Endodermal cell (in vitro differentiated cells): Measurements from ENCODE around the gene FREM3. TPM values are rescaled to one million over a fixed set of nuclear protein-coding genes. Genes with fewer than 3 reads are reported as not detected.

Experiments used
- DNase-seq: peaks from one replicate; pipeline ENCODE4 v3.0.0-alpha.2; 2017
- H3K27ac ChIP-seq: 2 replicates; pipeline ENCODE4 v1.5.1; 2013; ENCODE audit warnings: mild to moderate bottlenecking, low read depth, low read length, moderate library complexity
- H3K27me3 ChIP-seq: 2 replicates; pipeline ENCODE4 v1.6.1; 2013; ENCODE audit warnings: mild to moderate bottlenecking, low read length, moderate library complexity; ENCODE audit not compliant: insufficient read depth, control insufficient read depth, poor library complexity, severe bottlenecking
- H3K36me3 ChIP-seq: 2 replicates; pipeline ENCODE4 v1.7.0; 2013; ENCODE audit warnings: mild to moderate bottlenecking, low read length, moderate library complexity; ENCODE audit not compliant: control insufficient read depth, insufficient read depth
- H3K4me1 ChIP-seq: one replicate; pipeline ENCODE4 v1.7.0; 2013; ENCODE audit warnings: low read length; ENCODE audit not compliant: control insufficient read depth, insufficient read depth
- H3K4me3 ChIP-seq: 2 replicates; pipeline ENCODE4 v1.5.1; 2013; ENCODE audit warnings: mild to moderate bottlenecking, low read length, moderate library complexity
- H3K9ac ChIP-seq: 2 replicates; pipeline ENCODE4 v1.6.1; 2013; ENCODE audit warnings: mild to moderate bottlenecking, low read length, moderate library complexity; ENCODE audit not compliant: poor library complexity, severe bottlenecking; ENCODE audit errors: extremely low read depth
- H3K9me3 ChIP-seq: 2 replicates; pipeline ENCODE4 v1.6.1; 2013; ENCODE audit warnings: mild to moderate bottlenecking, low read length, moderate library complexity; ENCODE audit not compliant: control insufficient read depth
- H3K27ac Mint-ChIP-seq: 2 replicates; pipeline ENCODE4 v1.8.0; 2020; ENCODE audit warnings: mixed read lengths
- H3K27me3 Mint-ChIP-seq: 2 replicates; pipeline ENCODE4 v1.8.0; 2021; ENCODE audit warnings: mild to moderate bottlenecking, mixed read lengths; ENCODE audit not compliant: insufficient read depth
- H3K36me3 Mint-ChIP-seq: 2 replicates; pipeline ENCODE4 v1.8.0; 2020; ENCODE audit warnings: low read depth, mixed read lengths
- H3K4me1 Mint-ChIP-seq: 2 replicates; pipeline ENCODE4 v1.8.0; 2020; ENCODE audit warnings: mixed read lengths
- H3K4me3 Mint-ChIP-seq: 2 replicates; pipeline ENCODE4 v1.8.0; 2020; ENCODE audit warnings: mild to moderate bottlenecking, moderate library complexity, mixed read lengths
- H3K9me3 Mint-ChIP-seq: 2 replicates; pipeline ENCODE4 v1.8.0; 2020; ENCODE audit warnings: mild to moderate bottlenecking, mixed read lengths
- CTCF ChIP-seq: fragments of 200-600 bp; sonication (generic); conservative IDR thresholded peaks from 2 replicates; pipeline ENCODE4 v1.5.0; 2021; ENCODE audit warnings: antibody characterized with exemption, mild to moderate bottlenecking
- whole genome bisulfite sequencing, 2 experiments: methylation state at CpG; one replicate each; pipeline versions ENCODE4 v1.1.5 to v1.1.7; 2013; ENCODE audit warnings: missing lambda C conversion rate in 2 of 2, mixed read lengths in 1 of 2; ENCODE audit not compliant: insufficient coverage in 1 of 2, insufficient read length in 1 of 2; 5-methylcytosine and 5-hydroxymethylcytosine counted together
- total RNA-seq, 2 donors: library from RNA; stranded (reverse); fragmentation: NEBNext Ultra II Directional in 1 of 2; extraction: Animal tissue kit (Norgen Biotek cat#: 25700) in 1 of 2; gene quantifications; 2 replicates in 1 of 2; 3 replicates in 1 of 2; pipeline ENCODE4 v1.2.1, GENCODE V29; 2021

FREM3 gene
- total RNA-seq, 2 donors from 2014 or later: 0.13 to 0.20 TPM

GRCh38 chr4:143625632-143626031, 74.8 kb downstream of the FREM3 start:
- no peaks in the 10 kb centered on the region for H3K27me3 ChIP-seq
- Mint-ChIP-seq H3K27ac (no peak overlapping the region), H3K4me1 (no peaks in the 10 kb centered on the region), H3K36me3 (no peaks in the 10 kb centered on the region), H3K9me3 (no peaks in the 10 kb centered on the region), H3K27me3 (no peaks in the 10 kb centered on the region), H3K4me3 (no peak overlapping the region)
- no peaks in the 10 kb centered on the region for H3K4me1 ChIP-seq
- H3K9me3 ChIP-seq: no peaks in the 10 kb centered on the region
- no peaks in the 10 kb centered on the region for H3K36me3 ChIP-seq
- no peak overlapping the region for H3K4me3 ChIP-seq
- no peak for TF ChIP-seq CTCF
- WGBS, 2 experiments: 82 to 100% methylated on average over 2 to 4 of the region's 4 CpGs
- H3K27ac ChIP-seq: no peak overlapping the region
- H3K9ac ChIP-seq: no peak overlapping the region
- no peak for DNase-seq

- Histone ChIP-seq H3K4me3 (no peak overlapping the region), H3K27me3 (no peaks in the 10 kb centered on the region), H3K4me1 (no peaks in the 10 kb centered on the region), H3K9ac (no peak overlapping the region), H3K27ac (no peak overlapping the region), H3K9me3 (no peaks in the 10 kb centered on the region), H3K36me3 (no peaks in the 10 kb centered on the region)
- H3K4me3 Mint-ChIP-seq: no peak overlapping the region
- no peaks in the 10 kb centered on the region for H3K9me3 Mint-ChIP-seq
- H3K27ac Mint-ChIP-seq: no peak overlapping the region
- TF ChIP-seq CTCF: no peak
- DNase-seq: no peak
- H3K27me3 Mint-ChIP-seq: no peaks in the 10 kb centered on the region
- 94% methylated on average over 1 of the region's 3 CpGs; no CpG with 5 or more reads in 1 of the 2 experiments for WGBS, 2 experiments
- no peaks in the 10 kb centered on the region for H3K36me3 Mint-ChIP-seq
- peaks cover 4% of the 10 kb centered on the region for H3K4me1 Mint-ChIP-seq
These were observed 76.6 kb downstream of the FREM3 start for GRCh38 chr4:143623896-143624295.

- Mint-ChIP-seq H3K36me3 (no peaks in the 10 kb centered on the region), H3K4me1 (peaks cover 7% of the 10 kb centered on the region), H3K27me3 (no peaks in the 10 kb centered on the region), H3K4me3 (no peak overlapping the region), H3K9me3 (no peaks in the 10 kb centered on the region), H3K27ac (no peak overlapping the region)
- Histone ChIP-seq H3K27ac (no peak overlapping the region), H3K9me3 (no peaks in the 10 kb centered on the region), H3K4me3 (no peak overlapping the region), H3K4me1 (no peaks in the 10 kb centered on the region), H3K27me3 (no peaks in the 10 kb centered on the region), H3K9ac (no peak overlapping the region), H3K36me3 (no peaks in the 10 kb centered on the region)
- no peak for DNase-seq
- no peak for TF ChIP-seq CTCF
- 88 to 100% methylated on average over 1 of the region's 1 CpG for WGBS, 2 experiments
These were observed 81.7 kb downstream of the FREM3 start for GRCh38 chr4:143618811-143619210.
